Fibroblast of peridontal ligament (primary cell): ENCODE measurements around the gene COMMD1.
"Not testable (repeated sequence)": the region's sequence is repeated elsewhere in the genome, so short reads cannot be mapped to it uniquely, and the experiment has no call there.

Source experiments
- DNase-seq: peaks from one replicate; pipeline ENCODE4 v3.0.0-alpha.2; 2010; ENCODE audit errors: extremely low read depth

Gene COMMD1

GRCh38 chr2:61924895-61925663 lies 19.6 kb downstream of the COMMD1 start:
- no peak for DNase-seq

GRCh38 chr2:61926531-61927477 lies 21.3 kb downstream of the COMMD1 start:
- no peak for DNase-seq

- DNase-seq, result no peak
These were observed 23.5 kb downstream of the COMMD1 start for GRCh38 chr2:61928826-61929461.

GRCh38 chr2:61937098-61937497 lies 31.6 kb downstream of the COMMD1 start:
- DNase-seq, result no peak

- DNase-seq, result no peak
These were observed 32.4 kb downstream of the COMMD1 start for GRCh38 chr2:61937886-61938285.

GRCh38 chr2:61938511-61938910 lies 33.0 kb downstream of the COMMD1 start:
- no peak for DNase-seq

GRCh38 chr2:61943251-61943650 lies 37.8 kb downstream of the COMMD1 start:
- DNase-seq, result no peak

GRCh38 chr2:61946666-61947065 lies 41.2 kb downstream of the COMMD1 start:
- DNase-seq, result no peak

GRCh38 chr2:61948661-61949457 lies 43.4 kb downstream of the COMMD1 start:
- DNase-seq, result no peak

- no peak for DNase-seq
These were observed 43.9 kb downstream of the COMMD1 start for GRCh38 chr2:61949458-61949713.

GRCh38 chr2:61949714-61950560 lies 44.5 kb downstream of the COMMD1 start:
- no peak for DNase-seq

- no peak for DNase-seq
These were observed 45.3 kb downstream of the COMMD1 start for GRCh38 chr2:61950571-61951315.

GRCh38 chr2:61951881-61952280 lies 46.4 kb downstream of the COMMD1 start:
- DNase-seq, result no peak

- DNase-seq, result no peak
These were observed 46.8 kb downstream of the COMMD1 start for GRCh38 chr2:61952288-61952687.

- DNase-seq, result not testable (repeated sequence)
These were observed 49.4 kb downstream of the COMMD1 start for GRCh38 chr2:61954856-61955255.

- no peak for DNase-seq
These were observed 54.2 kb downstream of the COMMD1 start for GRCh38 chr2:61959381-61960293.

GRCh38 chr2:61961231-61961901 lies 55.9 kb downstream of the COMMD1 start:
- DNase-seq, result no peak
